Kidney epithelial cell (primary cell): ENCODE measurements around the gene CELSR2. TPM values are rescaled to one million over a fixed set of nuclear protein-coding genes. Genes with fewer than 3 reads are reported as not detected.

ENCODE experiments used
- DNase-seq: peaks from one replicate; pipeline ENCODE4 v3.0.0-alpha.2; 2010; ENCODE audit warnings: low read depth
- H3K27me3 ChIP-seq: 2 replicates; pipeline ENCODE4 v1.6.0; 2011; ENCODE audit warnings: low read length; ENCODE audit not compliant: control insufficient read depth, insufficient read depth
- H3K36me3 ChIP-seq: 2 replicates; pipeline ENCODE4 v1.5.1; 2011; ENCODE audit warnings: low read length; ENCODE audit not compliant: control insufficient read depth, insufficient read depth
- H3K4me3 ChIP-seq: 2 replicates; pipeline ENCODE4 v1.5.1; 2011; ENCODE audit warnings: low read depth, mild to moderate bottlenecking, control low read depth, low read length
- total RNA-seq: library from RNA; depleted of rRNA; stranded (reverse); fragments of >200 nt; gene quantifications from 2 replicates; pipeline ENCODE4 v1.2.3, GENCODE V29; 2015
- TF ChIP-seq, protein P1 (sequence below): IDR thresholded peaks from 2 replicates; pipeline ENCODE4 v1.5.1; 2011; ENCODE audit warnings: mild to moderate bottlenecking, moderate library complexity, low read length, control low read depth, inconsistent platforms; ENCODE audit not compliant: insufficient read depth, poor library complexity, severe bottlenecking

Gene CELSR2
- total RNA-seq, 1 donor from 2014 or later, result 18.1 TPM

- Histone ChIP-seq H3K36me3 (no peaks in the 10 kb centered on the region), H3K4me3 (no peak overlapping the region), H3K27me3 (no peaks in the 10 kb centered on the region)
- no peak for DNase-seq
- TF ChIP-seq, protein P1, sequence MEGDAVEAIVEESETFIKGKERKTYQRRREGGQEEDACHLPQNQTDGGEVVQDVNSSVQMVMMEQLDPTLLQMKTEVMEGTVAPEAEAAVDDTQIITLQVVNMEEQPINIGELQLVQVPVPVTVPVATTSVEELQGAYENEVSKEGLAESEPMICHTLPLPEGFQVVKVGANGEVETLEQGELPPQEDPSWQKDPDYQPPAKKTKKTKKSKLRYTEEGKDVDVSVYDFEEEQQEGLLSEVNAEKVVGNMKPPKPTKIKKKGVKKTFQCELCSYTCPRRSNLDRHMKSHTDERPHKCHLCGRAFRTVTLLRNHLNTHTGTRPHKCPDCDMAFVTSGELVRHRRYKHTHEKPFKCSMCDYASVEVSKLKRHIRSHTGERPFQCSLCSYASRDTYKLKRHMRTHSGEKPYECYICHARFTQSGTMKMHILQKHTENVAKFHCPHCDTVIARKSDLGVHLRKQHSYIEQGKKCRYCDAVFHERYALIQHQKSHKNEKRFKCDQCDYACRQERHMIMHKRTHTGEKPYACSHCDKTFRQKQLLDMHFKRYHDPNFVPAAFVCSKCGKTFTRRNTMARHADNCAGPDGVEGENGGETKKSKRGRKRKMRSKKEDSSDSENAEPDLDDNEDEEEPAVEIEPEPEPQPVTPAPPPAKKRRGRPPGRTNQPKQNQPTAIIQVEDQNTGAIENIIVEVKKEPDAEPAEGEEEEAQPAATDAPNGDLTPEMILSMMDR, result no peak
Observed at GRCh38 chr1:109225711-109226445, 23.5 kb upstream of the CELSR2 start.

GRCh38 chr1:109228167-109228566 lies 21.2 kb upstream of the CELSR2 start:
- TF ChIP-seq, protein P1, result no peak
- DNase-seq, result no peak
- H3K4me3 ChIP-seq, result no peak overlapping the region
- H3K27me3 ChIP-seq, result no peaks in the 10 kb centered on the region
- H3K36me3 ChIP-seq, result peaks cover 2% of the 10 kb centered on the region

DNA sequence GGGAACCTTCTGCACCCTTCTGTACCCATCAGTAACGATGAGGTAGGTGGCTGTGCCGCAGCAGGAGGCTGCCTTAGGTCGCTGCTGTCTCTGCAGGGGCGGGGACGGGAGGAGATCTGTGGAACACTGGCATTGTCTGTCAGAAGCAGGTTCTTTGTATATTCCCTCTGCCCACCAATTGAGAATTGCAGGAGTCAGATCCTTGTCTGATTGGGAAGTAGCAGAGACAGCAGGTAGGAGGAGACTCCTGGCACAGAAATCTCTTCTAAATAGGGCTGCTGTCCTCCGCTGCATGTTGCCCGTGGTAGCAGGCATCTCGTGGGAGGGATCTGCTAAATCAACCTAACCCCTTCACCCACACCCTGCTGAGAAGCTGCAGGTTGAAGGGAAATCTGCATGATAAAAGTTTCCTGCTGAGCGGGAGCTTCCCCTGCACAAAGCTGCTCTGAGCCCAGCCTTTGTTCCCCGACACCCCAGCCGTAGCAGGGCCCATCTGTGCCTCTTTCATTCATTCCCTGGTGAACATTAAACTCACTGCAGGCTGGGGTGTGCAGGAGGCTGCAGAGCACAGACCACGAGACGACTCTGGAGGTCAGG lies 19.7 kb upstream of the CELSR2 start:
- no peaks in the 10 kb centered on the region for H3K27me3 ChIP-seq
- peaks cover 2% of the 10 kb centered on the region for H3K36me3 ChIP-seq
- H3K4me3 ChIP-seq, result no peak overlapping the region
- no peak for DNase-seq
- TF ChIP-seq, protein P1, result no peak

- Histone ChIP-seq H3K27me3 (no peaks in the 10 kb centered on the region), H3K36me3 (peaks cover 4% of the 10 kb centered on the region), H3K4me3 (no peak overlapping the region)
- TF ChIP-seq, protein P1, result no peak
- no peak for DNase-seq
Observed at GRCh38 chr1:109231066-109231465, 18.3 kb upstream of the CELSR2 start.

DNA sequence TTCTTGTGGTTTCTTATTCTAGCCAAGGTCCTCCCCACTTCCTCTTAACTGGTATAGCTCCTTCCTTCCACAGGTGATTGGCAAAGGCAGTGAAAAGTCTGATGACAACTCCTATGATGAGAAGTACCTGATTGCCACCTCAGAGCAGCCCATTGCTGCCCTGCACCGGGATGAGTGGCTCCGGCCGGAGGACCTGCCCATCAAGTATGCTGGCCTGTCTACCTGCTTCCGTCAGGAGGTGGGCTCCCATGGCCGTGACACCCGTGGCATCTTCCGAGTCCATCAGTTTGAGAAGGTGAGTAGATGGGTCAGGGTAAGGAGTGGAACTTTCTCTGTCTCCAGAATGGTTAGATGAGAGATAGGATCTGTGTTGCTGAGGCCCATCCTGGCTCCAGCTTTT lies 14.2 kb upstream of the CELSR2 start:
- no peak for DNase-seq
- TF ChIP-seq, protein P1, result no peak
- peaks cover 9% of the 10 kb centered on the region for H3K36me3 ChIP-seq
- no peaks in the 10 kb centered on the region for H3K27me3 ChIP-seq
- H3K4me3 ChIP-seq, result no peak overlapping the region

DNA sequence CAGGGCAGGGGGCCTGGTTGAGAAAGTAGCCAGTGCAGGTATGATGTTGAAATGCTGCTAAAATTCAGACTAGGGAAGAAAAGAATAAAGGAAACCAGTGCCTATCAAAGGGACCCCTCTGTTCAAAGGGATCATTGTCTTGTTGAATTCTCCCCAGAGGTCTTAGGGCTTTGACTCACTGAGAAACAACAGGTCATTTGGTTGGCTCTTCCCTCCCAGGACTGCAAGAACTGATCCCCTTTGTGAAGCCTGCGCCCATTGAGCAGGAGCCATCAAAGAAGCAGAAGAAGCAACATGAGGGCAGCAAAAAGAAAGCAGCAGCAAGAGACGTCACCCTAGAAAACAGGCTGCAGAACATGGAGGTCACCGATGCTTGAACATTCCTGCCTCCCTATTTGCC lies 11.8 kb upstream of the CELSR2 start:
- TF ChIP-seq, protein P1, result no peak
- H3K36me3 ChIP-seq, result peaks cover 7% of the 10 kb centered on the region

More for the DNA sequence above, 11.8 kb upstream of the CELSR2 start:
- Histone ChIP-seq H3K27me3 (no peaks in the 10 kb centered on the region), H3K4me3 (no peak overlapping the region)
- no peak for DNase-seq
